Epithelial cell of esophagus (primary cell): ENCODE results near the gene ETNK2.

ENCODE experiments used
- DNase-seq: peaks from one replicate; pipeline ENCODE4 v3.0.0; 2010; ENCODE audit warnings: low read depth
- H3K4me3 ChIP-seq: 2 replicates; pipeline ENCODE4 v1.5.1; 2011; ENCODE audit warnings: mild to moderate bottlenecking, low read length, control low read depth
- TF ChIP-seq, protein P1 (sequence below): IDR thresholded peaks from 2 replicates; pipeline ENCODE4 v1.5.1; 2011; ENCODE audit warnings: low read depth, mild to moderate bottlenecking, low read length, control low read depth, inconsistent platforms; ENCODE audit not compliant: insufficient read depth; ENCODE audit errors: missing control alignments

ETNK2 gene

DNA sequence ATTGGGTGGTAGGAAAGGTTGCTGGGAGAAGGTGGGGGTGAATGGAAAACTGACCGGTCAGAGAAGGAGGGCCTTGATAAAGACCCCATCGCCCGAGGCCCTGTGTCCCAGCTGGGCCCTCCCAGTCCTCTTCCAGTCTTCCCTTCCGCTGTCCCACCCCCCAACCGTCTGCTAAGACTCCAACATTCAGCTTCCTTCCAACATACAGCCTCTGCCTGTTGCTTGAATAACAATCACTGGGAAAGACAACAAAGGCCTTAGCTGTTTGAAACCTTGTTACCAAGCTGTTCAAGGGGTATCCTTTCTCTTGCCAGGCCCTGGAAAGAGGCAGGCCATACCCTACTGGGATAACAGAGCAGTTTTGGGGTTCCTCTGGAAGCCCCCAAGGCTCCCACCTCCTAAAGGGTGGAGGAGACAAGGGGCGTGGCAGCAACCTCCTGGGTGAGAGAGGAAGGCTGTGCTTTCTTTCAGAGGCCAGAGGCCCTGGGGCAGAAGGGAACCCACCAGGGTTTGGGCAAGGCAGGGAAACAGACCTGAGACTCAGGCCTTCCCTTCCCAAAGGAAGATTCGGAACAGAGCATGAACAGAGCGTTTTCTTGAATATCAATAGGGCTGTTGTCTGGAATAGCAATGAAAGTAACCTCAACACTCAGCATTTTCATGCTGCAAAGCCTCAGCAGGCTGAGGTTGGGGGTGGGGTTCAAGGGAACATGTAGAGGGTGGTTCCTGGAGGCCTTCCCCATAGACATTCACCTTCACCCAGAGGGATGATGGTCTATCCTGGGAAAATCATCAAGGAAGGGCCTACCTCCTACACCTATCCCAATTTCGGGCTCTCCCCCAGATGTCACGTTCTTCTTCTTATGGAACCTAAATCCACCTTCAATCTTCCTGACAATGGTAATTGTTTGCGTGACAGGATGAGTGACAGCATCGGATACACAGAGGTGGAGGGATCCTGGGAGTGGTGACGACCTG, 4.1 kb downstream of the ETNK2 start:
- no peak overlapping the region for H3K4me3 ChIP-seq
- TF ChIP-seq, protein P1, sequence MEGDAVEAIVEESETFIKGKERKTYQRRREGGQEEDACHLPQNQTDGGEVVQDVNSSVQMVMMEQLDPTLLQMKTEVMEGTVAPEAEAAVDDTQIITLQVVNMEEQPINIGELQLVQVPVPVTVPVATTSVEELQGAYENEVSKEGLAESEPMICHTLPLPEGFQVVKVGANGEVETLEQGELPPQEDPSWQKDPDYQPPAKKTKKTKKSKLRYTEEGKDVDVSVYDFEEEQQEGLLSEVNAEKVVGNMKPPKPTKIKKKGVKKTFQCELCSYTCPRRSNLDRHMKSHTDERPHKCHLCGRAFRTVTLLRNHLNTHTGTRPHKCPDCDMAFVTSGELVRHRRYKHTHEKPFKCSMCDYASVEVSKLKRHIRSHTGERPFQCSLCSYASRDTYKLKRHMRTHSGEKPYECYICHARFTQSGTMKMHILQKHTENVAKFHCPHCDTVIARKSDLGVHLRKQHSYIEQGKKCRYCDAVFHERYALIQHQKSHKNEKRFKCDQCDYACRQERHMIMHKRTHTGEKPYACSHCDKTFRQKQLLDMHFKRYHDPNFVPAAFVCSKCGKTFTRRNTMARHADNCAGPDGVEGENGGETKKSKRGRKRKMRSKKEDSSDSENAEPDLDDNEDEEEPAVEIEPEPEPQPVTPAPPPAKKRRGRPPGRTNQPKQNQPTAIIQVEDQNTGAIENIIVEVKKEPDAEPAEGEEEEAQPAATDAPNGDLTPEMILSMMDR: no peak
- no peak for DNase-seq

- TF ChIP-seq, protein P1: no peak
- DNase-seq: no peak
- H3K4me3 ChIP-seq: no peak overlapping the region
These were observed 4.9 kb downstream of the ETNK2 start for GRCh38 chr1:204146965-204147364.

DNA sequence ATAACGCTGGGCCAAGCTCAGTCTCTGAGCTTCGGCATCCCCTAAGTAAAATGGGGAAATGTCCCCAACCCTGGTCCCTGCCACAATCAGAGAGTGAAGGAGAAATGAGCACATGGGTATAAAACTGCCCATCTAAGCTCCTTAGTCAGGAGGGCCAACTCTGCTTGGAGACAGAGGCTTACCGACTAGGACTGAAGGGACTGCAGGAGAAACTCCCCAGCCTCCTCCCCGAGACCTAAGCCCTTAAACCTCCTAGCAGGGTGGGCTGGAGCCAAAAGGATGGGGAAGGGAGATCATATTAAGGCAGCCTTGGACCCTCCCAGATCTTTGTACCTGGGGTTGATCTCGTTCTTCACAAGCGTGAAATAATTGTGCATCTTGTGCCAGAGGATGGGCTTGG, 5.5 kb downstream of the ETNK2 start:
- TF ChIP-seq, protein P1: no peak
- no peak overlapping the region for H3K4me3 ChIP-seq
- no peak for DNase-seq

DNA sequence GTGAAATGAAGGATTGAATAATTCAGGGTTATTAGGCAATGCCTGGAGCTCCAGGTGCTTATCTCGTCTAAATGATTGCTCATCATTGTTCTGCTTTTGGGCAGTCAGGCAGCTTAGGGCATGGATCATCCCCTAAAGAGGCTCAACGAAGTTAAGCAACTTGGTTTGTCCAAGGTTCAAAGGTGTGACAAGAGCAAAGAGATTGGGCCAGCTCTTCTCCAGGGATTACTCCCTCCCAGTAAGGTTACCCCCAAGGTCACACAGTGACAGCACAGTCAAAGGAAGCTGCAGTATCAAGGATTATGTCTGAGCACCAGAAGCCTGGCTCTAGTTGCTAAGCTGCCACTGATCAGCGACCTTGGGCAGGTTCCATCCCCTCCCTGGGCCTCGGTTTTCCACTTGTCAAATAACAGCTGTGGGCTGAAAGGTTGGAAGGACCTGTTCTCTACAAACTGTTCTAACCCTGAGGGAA, 6.8 kb downstream of the ETNK2 start:
- TF ChIP-seq, protein P1: no peak
- no peak overlapping the region for H3K4me3 ChIP-seq
- peak; percentile 42 for DNase-seq

DNA sequence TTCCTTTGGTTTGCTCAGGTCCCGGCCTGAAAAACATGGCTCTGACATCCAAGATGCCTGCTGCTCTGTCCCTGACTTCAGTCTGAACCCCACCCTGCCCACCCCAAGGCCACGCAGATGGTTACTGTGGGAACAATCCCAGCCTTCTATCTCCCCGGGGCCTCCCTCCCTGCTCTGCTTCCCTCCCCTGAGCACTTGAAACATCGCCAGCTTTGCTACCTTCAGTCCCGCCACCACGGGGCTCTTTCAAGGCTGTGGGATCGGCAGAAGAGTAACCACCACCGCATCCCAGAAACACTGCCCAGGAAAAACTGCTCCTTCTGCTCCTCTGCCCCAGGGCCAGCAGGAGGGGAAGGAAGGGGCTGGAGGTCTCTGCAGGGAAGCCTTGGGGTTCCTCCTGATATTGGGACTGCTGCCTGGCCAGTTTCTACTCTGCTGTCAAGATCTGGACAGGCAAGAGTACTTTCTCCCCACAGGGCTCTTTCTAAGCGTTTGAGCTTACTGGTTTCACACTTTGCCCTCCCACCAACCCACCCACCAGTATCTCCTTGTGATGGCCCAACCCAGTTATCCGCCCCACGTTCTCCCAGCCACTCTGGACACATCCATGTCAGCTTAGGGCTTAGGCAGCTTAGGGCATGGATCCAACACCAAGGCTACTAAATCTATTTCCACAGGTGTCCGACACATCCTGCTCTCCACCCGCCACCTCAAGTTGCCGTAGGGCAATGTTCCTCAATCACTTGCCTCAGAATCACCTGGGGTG, 8.4 kb downstream of the ETNK2 start:
- TF ChIP-seq, protein P1: no peak
- H3K4me3 ChIP-seq: no peak overlapping the region
- no peak for DNase-seq

DNA sequence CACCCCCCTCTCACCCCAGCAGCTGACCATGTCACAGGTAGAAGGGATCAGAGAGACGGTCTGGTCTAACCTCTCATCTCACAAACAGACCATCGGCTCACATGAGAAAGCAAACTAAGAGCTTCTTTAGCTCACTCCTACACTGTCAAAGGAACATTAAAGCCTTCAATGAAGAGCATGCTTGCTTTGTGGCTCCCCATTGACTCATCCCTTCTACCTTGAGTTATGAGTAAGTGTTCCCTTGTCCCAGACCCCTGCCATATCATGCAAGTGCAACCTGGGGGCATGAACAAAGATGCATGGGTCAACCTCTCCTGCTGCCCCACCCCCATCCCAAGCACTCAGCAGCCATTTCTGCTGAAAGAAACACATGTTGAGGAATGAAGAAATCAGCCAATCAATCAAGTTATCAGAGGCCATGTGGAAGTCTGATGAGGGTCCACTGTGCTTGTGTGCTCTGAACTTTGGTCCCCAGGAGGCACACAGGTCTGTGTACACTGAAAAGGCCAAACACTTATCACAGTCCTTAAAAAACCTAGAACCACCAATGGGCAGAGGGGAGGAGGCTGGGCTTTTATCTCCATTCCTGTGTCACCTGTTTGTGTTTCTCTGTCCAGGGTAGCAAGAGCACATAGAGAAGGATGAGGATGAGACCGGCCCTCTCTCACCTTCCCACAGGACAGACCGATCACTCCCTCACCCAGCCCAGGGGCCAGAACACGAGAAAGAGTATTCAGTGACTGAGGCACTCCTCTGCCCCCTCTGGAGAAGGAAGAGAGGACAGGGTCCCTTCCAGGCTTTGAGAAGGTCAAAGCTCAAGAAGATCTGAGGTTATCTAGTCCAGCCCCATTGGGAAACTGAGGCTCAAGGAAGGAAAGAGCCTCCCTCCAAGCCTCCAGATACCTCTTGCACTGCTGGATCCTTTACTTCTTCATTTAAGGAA, 9.5 kb downstream of the ETNK2 start:
- no peak overlapping the region for H3K4me3 ChIP-seq
- TF ChIP-seq, protein P1: peak; percentile 7
- DNase-seq: no peak
